C4-2B (cell line): ENCODE results near the gene STK17A.

Source experiments
- CTCF ChIP-seq: fragments of 450-650 bp; conservative IDR thresholded peaks from 2 replicates; pipeline ENCODE4 v1.5.1; 2017; ENCODE audit warnings: mild to moderate bottlenecking
- ZFX ChIP-seq: fragments of 450-650 bp; IDR thresholded peaks from 2 replicates; pipeline ENCODE4 v1.6.1; 2017

GRCh38 chr7:43649755-43650274 lies 66.9 kb downstream of the STK17A start:
- no peak for TF ChIP-seq CTCF
- no peak for TF ChIP-seq ZFX
